ENCODE measurements around the gene PLA2G3. TPM values are rescaled to one million over a fixed set of nuclear protein-coding genes. Genes with fewer than 3 reads are reported as not detected.
"Not testable (repeated sequence)": the region's sequence is repeated elsewhere in the genome, so short reads cannot be mapped to it uniquely, and the experiment has no call there.

Gene PLA2G3
- polyA plus RNA-seq, 1 donor (not counting 4 experiments of a cell fraction or from before 2014, with no cell fraction given): 0.38 TPM

DNA sequence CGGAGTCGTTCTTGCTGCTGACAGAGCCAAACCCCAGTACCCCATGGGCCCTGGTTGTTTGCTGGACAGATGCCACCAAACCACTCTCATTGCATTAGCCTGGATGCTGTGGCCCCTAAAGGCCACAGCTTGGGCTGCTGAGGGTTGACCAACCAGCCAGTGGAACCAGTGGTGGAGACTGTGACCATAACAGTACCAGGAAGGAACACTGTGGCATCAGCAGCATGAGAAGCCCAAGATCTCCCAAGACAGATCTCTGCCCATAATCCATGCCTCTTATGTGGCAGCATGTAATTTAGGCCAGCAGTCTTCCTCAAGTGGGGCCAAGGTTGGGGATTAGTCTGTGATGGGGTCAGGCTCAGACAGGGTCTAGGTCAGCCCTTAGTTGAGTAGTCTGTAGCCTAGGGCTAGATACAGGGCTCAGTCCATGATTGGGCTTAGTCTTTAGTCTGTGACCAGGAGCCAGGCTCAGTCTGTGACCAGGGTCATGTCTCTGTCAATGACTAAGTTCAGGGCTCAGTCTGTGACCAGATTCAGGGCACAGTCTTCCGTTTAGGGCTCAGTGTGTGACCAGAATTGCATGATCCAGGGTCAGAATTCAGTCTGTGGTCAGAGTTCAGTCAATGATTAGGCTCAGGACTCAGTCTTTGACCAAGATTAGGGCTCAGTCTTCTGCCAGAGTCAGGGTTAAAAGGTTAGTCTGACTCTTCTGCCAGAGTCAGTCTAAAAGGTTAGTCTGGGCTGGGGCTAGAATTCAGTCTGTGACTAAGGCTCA is 22.1 kb downstream of the PLA2G3 start:
- Histone ChIP-seq H3K4me2 (ENCODE audit: control insufficient read depth, extremely low read depth, insufficient read depth, low read depth, low read length) (no peak overlapping the region), H3K9me3 (ENCODE audit: control insufficient read depth, low read depth, low read length) (no peaks in the 10 kb centered on the region), H3K4me1 (ENCODE audit: control insufficient read depth, extremely low read depth, insufficient read depth, low read length) (peaks cover 8% of the 10 kb centered on the region), H3K9ac (ENCODE audit: control insufficient read depth, extremely low read depth, insufficient read depth, low read length) (no peak overlapping the region), H3K36me3 (ENCODE audit: control insufficient read depth in 2 of 2, extremely low read depth in 1 of 2, insufficient read depth in 2 of 2, low read length in 2 of 2) (no peaks in the 10 kb centered on the region), H3K9me1 (ENCODE audit: control insufficient read depth, extremely low read depth, insufficient read depth, low read length) (no peaks in the 10 kb centered on the region), H3K27ac (ENCODE audit: control insufficient read depth, insufficient read depth, low read length) (no peak overlapping the region), H4K20me1 (ENCODE audit: control insufficient read depth, extremely low read depth, insufficient read depth, low read length) (no peaks in the 10 kb centered on the region), H3K79me2 (ENCODE audit: control insufficient read depth, insufficient read depth, low read length) (no peaks in the 10 kb centered on the region), H3K4me3 (ENCODE audit: control insufficient read depth in 2 of 3, extremely low read depth in 1 of 3, insufficient read depth in 2 of 3, low read depth in 1 of 3, low read length in 3 of 3) (no peak overlapping the region), H3K27me3 (ENCODE audit: control insufficient read depth, extremely low read depth, insufficient read depth, low read length) (peaks cover 1% of the 10 kb centered on the region), H2AFZ (ENCODE audit: control insufficient read depth, low read length) (no peak overlapping the region)
- TF ChIP-seq, protein P1, sequence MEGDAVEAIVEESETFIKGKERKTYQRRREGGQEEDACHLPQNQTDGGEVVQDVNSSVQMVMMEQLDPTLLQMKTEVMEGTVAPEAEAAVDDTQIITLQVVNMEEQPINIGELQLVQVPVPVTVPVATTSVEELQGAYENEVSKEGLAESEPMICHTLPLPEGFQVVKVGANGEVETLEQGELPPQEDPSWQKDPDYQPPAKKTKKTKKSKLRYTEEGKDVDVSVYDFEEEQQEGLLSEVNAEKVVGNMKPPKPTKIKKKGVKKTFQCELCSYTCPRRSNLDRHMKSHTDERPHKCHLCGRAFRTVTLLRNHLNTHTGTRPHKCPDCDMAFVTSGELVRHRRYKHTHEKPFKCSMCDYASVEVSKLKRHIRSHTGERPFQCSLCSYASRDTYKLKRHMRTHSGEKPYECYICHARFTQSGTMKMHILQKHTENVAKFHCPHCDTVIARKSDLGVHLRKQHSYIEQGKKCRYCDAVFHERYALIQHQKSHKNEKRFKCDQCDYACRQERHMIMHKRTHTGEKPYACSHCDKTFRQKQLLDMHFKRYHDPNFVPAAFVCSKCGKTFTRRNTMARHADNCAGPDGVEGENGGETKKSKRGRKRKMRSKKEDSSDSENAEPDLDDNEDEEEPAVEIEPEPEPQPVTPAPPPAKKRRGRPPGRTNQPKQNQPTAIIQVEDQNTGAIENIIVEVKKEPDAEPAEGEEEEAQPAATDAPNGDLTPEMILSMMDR (optimal IDR thresholded peaks at IDR 0.05 in 1 of 3, IDR thresholded peaks at IDR 0.05 in 1 of 3, conservative IDR thresholded peaks at IDR 0.05 in 1 of 3; ENCODE audit: extremely low read depth in 1 of 3, insufficient read depth in 2 of 3, low read length in 3 of 3): no peak
- no peak for TF ChIP-seq EZH2 (IDR thresholded peaks at IDR 0.05; ENCODE audit: low read length)
- dilution Hi-C loops (cut with MboI; ENCODE audit: extremely low pct_ligation_motif_present, low sequenced_read_pairs): no loop called here
- FAIRE-seq: no peak
- DNase-seq (ENCODE audit: low read depth, low spot score): no peak

DNA sequence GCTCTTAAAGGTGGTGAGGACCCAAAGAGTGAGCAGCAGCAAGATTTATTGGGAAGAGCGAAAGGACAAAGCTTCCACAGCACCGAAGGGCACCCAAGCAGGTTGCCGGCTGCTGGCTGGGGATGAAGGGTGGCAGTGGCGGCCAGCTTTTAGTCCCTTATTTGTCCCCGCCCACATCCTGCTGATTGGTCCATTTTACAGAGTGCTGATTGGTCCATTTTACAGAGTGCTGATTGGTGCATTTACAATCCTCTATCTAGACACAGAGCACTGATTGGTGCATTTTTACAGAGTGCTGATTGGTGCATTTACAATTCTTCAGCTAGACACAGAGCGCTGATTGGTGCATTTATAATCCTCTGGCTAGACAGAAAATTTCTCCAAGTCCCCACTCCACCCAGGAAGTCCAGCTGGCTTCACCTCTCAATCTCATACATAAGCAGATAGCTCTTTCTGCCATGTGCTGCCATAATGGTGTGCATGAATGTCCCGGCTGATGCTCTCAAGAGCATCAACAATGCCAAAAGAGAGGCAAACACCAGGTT is 27.7 kb downstream of the PLA2G3 start:
- FAIRE-seq; H3K4me3 ChIP-seq (ENCODE audit: control insufficient read depth in 2 of 3, extremely low read depth in 1 of 3, insufficient read depth in 2 of 3, low read depth in 1 of 3, low read length in 3 of 3); H4K20me1 ChIP-seq (ENCODE audit: control insufficient read depth, extremely low read depth, insufficient read depth, low read length); H3K27me3 ChIP-seq (ENCODE audit: control insufficient read depth, extremely low read depth, insufficient read depth, low read length); H3K9ac ChIP-seq (ENCODE audit: control insufficient read depth, extremely low read depth, insufficient read depth, low read length); H3K36me3 ChIP-seq (ENCODE audit: control insufficient read depth in 2 of 2, extremely low read depth in 1 of 2, insufficient read depth in 2 of 2, low read length in 2 of 2); H3K79me2 ChIP-seq (ENCODE audit: control insufficient read depth, insufficient read depth, low read length); DNase-seq (ENCODE audit: low read depth, low spot score); H3K9me1 ChIP-seq (ENCODE audit: control insufficient read depth, extremely low read depth, insufficient read depth, low read length); H3K4me1 ChIP-seq (ENCODE audit: control insufficient read depth, extremely low read depth, insufficient read depth, low read length); H3K27ac ChIP-seq (ENCODE audit: control insufficient read depth, insufficient read depth, low read length); H2AFZ ChIP-seq (ENCODE audit: control insufficient read depth, low read length); H3K4me2 ChIP-seq (ENCODE audit: control insufficient read depth, extremely low read depth, insufficient read depth, low read depth, low read length); dilution Hi-C loops (cut with MboI; ENCODE audit: extremely low pct_ligation_motif_present, low sequenced_read_pairs); H3K9me3 ChIP-seq (ENCODE audit: control insufficient read depth, low read depth, low read length): not testable (repeated sequence)
